Smooth muscle cell of the coronary artery (primary cell): ENCODE results near the gene CRNKL1. TPM values are rescaled to one million over a fixed set of nuclear protein-coding genes. Genes with fewer than 3 reads are reported as not detected.

ENCODE experiments used
- total RNA-seq: library from RNA; depleted of rRNA; stranded (reverse); fragments of >200 nt; gene quantifications from 2 replicates; pipeline ENCODE4 v1.2.3, GENCODE V29; 2014; ENCODE audit warnings: low replicate concordance

CRNKL1 gene
- total RNA-seq: 19.4 and 21.3 TPM in 2 replicates

GRCh38 chr20:20052074-20052970, at the start of gene CRNKL1, which contains the start of gene CFAP61:
CRNKL1 (minus strand) TSS chr20:20052466; CDS start chr20:20052342, 124 bp downstream.
CFAP61 (plus strand) TSS chr20:20052532; CDS start chr20:20056654, 4,122 bp downstream.

GRCh38 chr20:20017001-20017843, 35.0 kb downstream of the CRNKL1 start, which contains the start of gene NAA20:
NAA20 (plus strand) TSS chr20:20017362; CDS start chr20:20017397, 35 bp downstream.

Other genes starting within 250 kb of the CRNKL1 start
- gene NAA20, start 35.1 kb downstream of the CRNKL1 start, total RNA-seq: 34.4 and 44.3 TPM in 2 replicates
- not detected in 2 replicates for gene CFAP61, start 66 bp upstream of the CRNKL1 start, total RNA-seq